Ovary (tissue), 9 donors: ENCODE data around the gene CMAS. TPM values are rescaled to one million over a fixed set of nuclear protein-coding genes. Genes with fewer than 3 reads are reported as not detected.
"Not testable (repeated sequence)": the region's sequence is repeated elsewhere in the genome, so short reads cannot be mapped to it uniquely, and the experiment has no call there.

Source experiments
- DNase-seq, 5 donors: peaks; one replicate each; pipeline ENCODE4 v3.0.0-alpha.2; 2019 to 2020
- H3K27ac ChIP-seq, 2 donors: fragments of 200-600 bp; one replicate each; pipeline versions ENCODE4 v1.5.1 to v1.8.0; 2019 to 2022
- H3K27me3 ChIP-seq: fragments of 200-600 bp; one replicate; pipeline ENCODE4 v1.8.0; 2022
- H3K36me3 ChIP-seq: fragments of 200-600 bp; sonication (generic); one replicate; pipeline ENCODE4 v1.5.1; 2019
- H3K4me1 ChIP-seq: one replicate; pipeline ENCODE4 v1.8.1; 2013; ENCODE audit warnings: mild to moderate bottlenecking, moderate library complexity; ENCODE audit not compliant: insufficient read depth
- H3K4me3 ChIP-seq: fragments of 200-600 bp; sonication (generic); one replicate; pipeline ENCODE4 v1.5.1; 2017
- H3K9me3 ChIP-seq, 2 donors: fragments of 200-600 bp in 1 of 2; sonication (generic) in 1 of 2; one replicate each; pipeline versions ENCODE4 v1.5.1 to v1.8.1; 2013 to 2019; ENCODE audit warnings: mild to moderate bottlenecking in 1 of 2, moderate library complexity in 1 of 2
- EP300 ChIP-seq: sonication (generic); formaldehyde crosslinking; IDR thresholded peaks from one replicate; pipeline ENCODE4 v1.6.1; 2017; ENCODE audit warnings: antibody characterized with exemption
- POLR2A ChIP-seq: fragments of 450-650 bp; IDR thresholded peaks from one replicate; pipeline ENCODE4 v1.6.1; 2017; ENCODE audit warnings: antibody characterized with exemption, mild to moderate bottlenecking, moderate library complexity
- WGBS, 3 donors: extraction: QIAGEN DNeasy Blood & Tissue Kit in 1 of 3; methylation state at CpG; one replicate each; pipeline versions ENCODE4 v1.1.5 to v1.1.7; 2013 to 2017; 5-methylcytosine and 5-hydroxymethylcytosine counted together
- intact Hi-C, 4 donors: fragments of 100-400 bp; cut with DNase I; formaldehyde crosslinking; loops; one replicate each; pipeline versions ENCODE4 v1.11.0 to v1.15.1; 2022 to 2023
- polyA plus RNA-seq, 2 donors: library from polyadenylated mRNA; stranded (reverse); fragments of 200-250 nt in 1 of 2; fragments of 350-450 nt in 1 of 2; fragmentation: Illumina TruSeq in 1 of 2; extraction: RNeasy Lipid Tissue Mini Kit (QIAGEN cat#74804) in 1 of 2; gene quantifications; one replicate each; pipeline ENCODE4 v1.2.3, GENCODE V29; 2013 to 2014
- total RNA-seq, 7 donors: library from RNA; depleted of rRNA in 2 of 7; stranded (reverse); fragments of >200 nt in 2 of 7; fragmentation: NEBNext Ultra II Directional in 3 of 7; extraction: Animal tissue kit (Norgen Biotek cat#: 25700) in 3 of 7; gene quantifications; one replicate each; pipeline versions ENCODE4 v1.1.0 to v1.2.4, GENCODE V29; 2016 to 2023
- TF ChIP-seq, protein P1 (sequence below), 3 donors: fragments of 450-650 bp in 2 of 3; fragments of 200-600 bp in 1 of 3; IDR thresholded peaks; one replicate each; pipeline versions ENCODE4 v1.5.1 to v1.8.0; 2016 to 2022; ENCODE audit warnings: antibody characterized with exemption in 3 of 3, mild to moderate bottlenecking in 1 of 3
- donor health status: DM: no; HTN: no; CAD: no; lungs with moderate emphysema.
- donor health status: DM: no; HTN: no; CAD: no.
- donor health status: Bipolar disorder and iron deficiency.
- donor health status: DM: yes; HTN: yes; CAD: no.
- donor health status: DM: no; HTN: no; CAD: no.
- donor health status: DM: yes; HTN: yes; CAD: no.

The CMAS gene
- total and polyA plus RNA-seq, 9 donors, result 19.3 to 99.2 (median 30.5) TPM

DNA sequence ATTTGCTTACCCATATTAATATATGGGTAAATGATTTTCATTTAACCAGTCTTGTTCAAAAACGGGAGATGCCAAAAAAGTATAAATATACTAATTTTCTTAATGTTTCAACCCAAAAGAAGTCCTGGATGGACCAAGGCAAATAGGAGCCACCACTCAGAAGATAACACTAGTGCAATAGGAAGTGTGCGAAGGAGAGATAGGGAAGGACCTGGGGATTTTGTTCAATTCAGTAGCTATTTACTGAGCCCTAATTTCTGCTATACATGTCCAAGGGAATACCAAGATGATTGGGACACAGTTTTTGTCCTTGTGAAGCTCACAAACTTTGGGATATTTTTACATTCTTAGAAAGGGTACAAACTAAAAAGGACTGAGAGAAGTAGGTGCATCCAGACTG is 1.5 kb downstream of the CMAS start:
- TF ChIP-seq POLR2A (no peak), EP300 (no peak)
- TF ChIP-seq, protein P1, sequence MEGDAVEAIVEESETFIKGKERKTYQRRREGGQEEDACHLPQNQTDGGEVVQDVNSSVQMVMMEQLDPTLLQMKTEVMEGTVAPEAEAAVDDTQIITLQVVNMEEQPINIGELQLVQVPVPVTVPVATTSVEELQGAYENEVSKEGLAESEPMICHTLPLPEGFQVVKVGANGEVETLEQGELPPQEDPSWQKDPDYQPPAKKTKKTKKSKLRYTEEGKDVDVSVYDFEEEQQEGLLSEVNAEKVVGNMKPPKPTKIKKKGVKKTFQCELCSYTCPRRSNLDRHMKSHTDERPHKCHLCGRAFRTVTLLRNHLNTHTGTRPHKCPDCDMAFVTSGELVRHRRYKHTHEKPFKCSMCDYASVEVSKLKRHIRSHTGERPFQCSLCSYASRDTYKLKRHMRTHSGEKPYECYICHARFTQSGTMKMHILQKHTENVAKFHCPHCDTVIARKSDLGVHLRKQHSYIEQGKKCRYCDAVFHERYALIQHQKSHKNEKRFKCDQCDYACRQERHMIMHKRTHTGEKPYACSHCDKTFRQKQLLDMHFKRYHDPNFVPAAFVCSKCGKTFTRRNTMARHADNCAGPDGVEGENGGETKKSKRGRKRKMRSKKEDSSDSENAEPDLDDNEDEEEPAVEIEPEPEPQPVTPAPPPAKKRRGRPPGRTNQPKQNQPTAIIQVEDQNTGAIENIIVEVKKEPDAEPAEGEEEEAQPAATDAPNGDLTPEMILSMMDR (IDR thresholded peaks at IDR 0.05), result no peak
- Histone ChIP-seq H3K36me3 (no peaks in the 10 kb centered on the region), H3K27ac (no peak overlapping the region), H3K4me1 (peaks cover 7% of the 10 kb centered on the region), H3K27me3 (no peaks in the 10 kb centered on the region), H3K4me3 (no peak overlapping the region), H3K9me3 (no peaks in the 10 kb centered on the region)
- DNase-seq, result no peak
- intact Hi-C loops, result no loop called here
- 65 to 72% (median 67%) methylated on average over 2 of the region's 2 CpGs for WGBS, 3 donors

DNA sequence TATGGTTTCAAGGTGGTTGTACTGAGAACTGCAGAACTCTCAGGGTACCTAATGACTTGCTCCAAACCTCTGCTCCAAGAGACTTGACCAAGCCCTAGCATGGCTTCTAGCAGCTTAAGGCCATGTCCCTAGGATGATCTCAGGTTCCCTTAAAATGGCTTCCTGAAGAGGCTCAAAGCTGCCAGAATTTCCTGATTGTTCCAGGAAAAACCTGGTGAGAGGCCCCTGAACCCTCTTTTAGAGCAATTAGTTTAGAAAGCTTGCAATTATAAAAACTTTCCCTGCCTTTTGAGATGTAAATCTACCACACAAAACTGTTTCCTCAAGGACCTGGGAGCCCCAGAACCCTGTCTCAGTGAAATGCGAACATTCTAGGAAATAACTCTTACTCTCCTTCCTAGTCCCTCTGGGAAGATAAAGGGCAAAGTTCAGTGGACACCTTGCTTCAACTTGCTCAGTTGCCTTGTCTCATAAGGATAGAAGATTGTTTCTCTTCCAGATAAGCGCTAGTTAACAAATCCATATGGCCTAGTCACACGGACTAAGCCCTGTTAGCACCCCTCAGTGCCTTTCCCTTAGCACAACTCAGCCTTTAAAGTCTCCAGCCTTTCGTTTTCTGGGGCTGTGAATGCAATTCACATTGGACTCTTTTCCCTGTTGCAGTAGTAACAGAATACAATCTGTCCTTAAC is 2.5 kb downstream of the CMAS start:
- H3K36me3 ChIP-seq, result no peaks in the 10 kb centered on the region
- no peak for TF ChIP-seq EP300
- TF ChIP-seq POLR2A, result no peak
- TF ChIP-seq, protein P1 (IDR thresholded peaks at IDR 0.05), result no peak
- H3K9me3 ChIP-seq, result no peaks in the 10 kb centered on the region
- H3K4me3 ChIP-seq, result no peak overlapping the region
- intact Hi-C loops, result no loop called here
- DNase-seq, result no peak
- WGBS, 3 donors, result 63 to 68% (median 66%) methylated on average over 4 of the region's 4 CpGs
- no peak overlapping the region for H3K27ac ChIP-seq
- no peaks in the 10 kb centered on the region for H3K27me3 ChIP-seq
- peaks cover 7% of the 10 kb centered on the region for H3K4me1 ChIP-seq

DNA sequence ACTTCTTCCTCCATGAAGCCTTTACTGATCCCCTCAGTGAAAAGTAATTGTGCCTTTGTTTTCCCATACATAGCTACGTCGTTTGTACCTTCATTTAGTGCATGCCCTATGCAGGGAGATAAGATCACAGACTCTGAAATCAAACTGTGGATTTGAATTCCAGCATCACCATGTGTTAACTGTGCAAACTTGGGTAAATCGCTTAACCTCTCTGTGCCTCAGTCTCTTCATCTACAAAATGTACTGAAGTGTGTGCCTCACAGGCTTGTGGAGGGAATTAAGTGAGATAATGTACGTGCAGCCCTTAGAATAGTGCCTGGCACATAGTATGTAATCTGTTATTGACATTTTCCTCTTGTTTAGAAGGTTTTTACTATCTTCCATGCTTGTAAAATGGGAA is 4.1 kb downstream of the CMAS start:
- DNase-seq, result no peak
- Histone ChIP-seq H3K4me3 (no peak overlapping the region), H3K4me1 (peaks cover 7% of the 10 kb centered on the region), H3K27ac (no peak overlapping the region), H3K27me3 (no peaks in the 10 kb centered on the region), H3K9me3 (no peaks in the 10 kb centered on the region), H3K36me3 (no peaks in the 10 kb centered on the region)
- intact Hi-C loops, result no loop called here
- 76 to 85% (median 76%) methylated on average over 4 of the region's 4 CpGs for whole genome bisulfite sequencing, 3 donors
- no peak for TF ChIP-seq POLR2A
- no peak for TF ChIP-seq EP300
- TF ChIP-seq, protein P1 (IDR thresholded peaks at IDR 0.05), result no peak

DNA sequence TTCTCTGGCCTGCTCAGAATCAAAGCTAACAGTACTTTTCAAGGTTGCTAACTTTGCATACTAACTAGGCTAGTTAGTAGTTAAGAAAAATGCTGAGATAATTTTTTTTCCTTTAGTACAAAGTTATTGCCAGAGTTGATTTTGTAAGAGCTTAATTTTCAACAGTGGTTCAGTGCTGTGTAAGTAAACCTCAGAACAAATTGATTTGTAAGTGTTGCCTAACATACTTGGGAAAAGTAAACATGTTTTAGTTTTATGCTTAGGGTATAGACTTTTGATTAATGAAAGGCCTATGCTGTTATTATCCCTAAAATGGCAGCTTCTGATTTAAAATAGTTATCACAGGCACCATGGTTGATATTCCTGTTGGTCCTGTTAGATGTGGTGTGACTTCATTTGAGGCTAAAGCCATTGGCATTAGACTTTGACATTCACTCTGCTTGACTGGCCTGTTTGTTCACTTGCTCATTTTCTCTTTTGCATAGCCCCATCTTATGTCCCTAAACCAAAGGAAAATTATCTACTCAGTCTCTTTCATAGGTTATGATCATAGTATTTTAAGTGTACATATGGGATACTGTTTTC is 5.2 kb downstream of the CMAS start:
- no peak for DNase-seq

DNA sequence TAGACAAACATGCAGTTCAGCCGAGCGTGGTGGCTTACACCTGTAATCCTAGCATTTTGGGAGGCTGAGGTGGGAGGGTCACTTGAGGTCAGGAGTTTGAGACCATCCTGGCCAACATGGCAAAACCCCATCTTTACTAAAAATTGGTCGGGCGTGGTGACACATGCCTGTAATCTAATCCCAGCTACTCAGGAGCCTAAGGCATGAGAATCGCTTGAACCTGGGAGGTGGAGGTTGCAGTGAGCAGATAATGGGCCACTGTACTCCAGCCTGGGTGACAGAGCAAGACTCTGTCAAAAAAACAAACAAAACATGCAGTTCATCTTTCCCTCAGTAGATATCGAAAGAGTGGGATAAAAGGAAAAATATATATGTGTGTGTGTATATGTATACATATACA is 7.0 kb downstream of the CMAS start:
- WGBS, 3 donors, result 87 to 98% (median 96%) methylated on average over 6 of the region's 6 CpGs
- H3K27me3 ChIP-seq, result not testable (repeated sequence)

More for the DNA sequence above, 5.2 kb downstream of the CMAS start:
- no peaks in the 10 kb centered on the region for H3K36me3 ChIP-seq
- TF ChIP-seq POLR2A (no peak), EP300 (no peak)
- TF ChIP-seq, protein P1 (IDR thresholded peaks at IDR 0.05), result no peak
- no peak overlapping the region for H3K4me3 ChIP-seq
- H3K9me3 ChIP-seq, result no peaks in the 10 kb centered on the region
- no peaks in the 10 kb centered on the region for H3K27me3 ChIP-seq
- intact Hi-C loops, result no loop called here
- peaks cover 5% of the 10 kb centered on the region for H3K4me1 ChIP-seq
- no peak overlapping the region for H3K27ac ChIP-seq

More for the DNA sequence above, 7.0 kb downstream of the CMAS start:
- H3K36me3 ChIP-seq, H3K4me1 ChIP-seq, H3K27ac ChIP-seq, H3K9me3 ChIP-seq, DNase-seq, H3K4me3 ChIP-seq, intact Hi-C loops: not testable (repeated sequence)
